Stimulated activated CD4-positive, alpha-beta T cell treated with anti-CD3 and anti-CD28 coated beads, Interleukin-2, amount 100 ng/mL, for 48 hours (primary cell): ENCODE results near the gene CDK14.

Experiments used
- DNase-seq, 2 donors: peaks; one replicate each; pipeline ENCODE4 v3.0.0-alpha.2; 2020

Gene CDK14

DNA sequence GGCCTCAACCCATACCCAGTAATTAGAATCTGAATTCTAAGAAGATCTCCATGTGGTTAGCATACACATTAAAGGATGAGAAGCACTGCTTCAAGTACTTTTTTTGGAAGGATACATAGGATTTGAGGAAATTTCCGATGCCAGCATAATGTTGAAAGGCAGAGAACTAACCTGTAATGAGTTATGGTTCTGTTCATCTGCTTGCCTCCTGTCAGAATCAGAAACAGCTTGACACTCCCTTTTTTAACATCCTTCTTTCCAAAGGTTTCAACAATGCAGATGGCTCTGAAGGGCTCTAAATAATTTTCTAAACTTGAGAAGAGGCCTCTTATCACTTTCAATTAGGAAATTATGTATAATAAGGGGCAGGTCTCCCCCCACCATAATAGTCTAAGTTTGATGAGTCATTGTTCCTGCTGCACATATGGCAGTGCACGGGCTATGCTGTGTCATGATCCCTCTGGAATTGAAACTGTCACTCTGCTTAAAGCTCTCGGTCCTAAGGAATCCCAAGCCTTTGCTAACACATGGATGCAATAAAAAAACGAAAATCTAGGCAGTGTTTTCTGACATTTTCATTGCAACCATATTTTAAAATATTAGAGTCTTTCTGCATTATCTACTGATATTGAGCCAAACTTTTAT is 376.9 kb downstream of the CDK14 start:
- no peak for DNase-seq

DNA sequence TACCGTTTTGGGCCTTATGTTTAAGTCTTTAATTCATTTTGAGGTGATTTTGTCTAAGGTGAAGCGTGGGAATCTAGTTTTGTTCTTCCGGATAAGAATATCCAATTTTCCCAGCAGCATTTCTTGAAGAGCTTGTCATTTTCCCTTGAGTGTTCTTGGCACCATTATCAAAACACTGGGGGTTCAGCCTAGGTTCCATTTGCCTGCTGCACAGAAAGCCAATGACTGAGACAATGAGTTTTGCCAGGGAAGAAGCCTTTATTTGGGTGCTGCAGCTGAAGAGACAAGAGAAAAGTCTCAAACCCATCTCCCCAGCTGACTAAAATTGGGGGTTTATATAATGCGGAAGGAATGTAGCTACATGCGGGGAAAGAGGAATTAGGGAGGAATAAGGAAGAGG is 380.9 kb downstream of the CDK14 start:
- no peak for DNase-seq

DNA sequence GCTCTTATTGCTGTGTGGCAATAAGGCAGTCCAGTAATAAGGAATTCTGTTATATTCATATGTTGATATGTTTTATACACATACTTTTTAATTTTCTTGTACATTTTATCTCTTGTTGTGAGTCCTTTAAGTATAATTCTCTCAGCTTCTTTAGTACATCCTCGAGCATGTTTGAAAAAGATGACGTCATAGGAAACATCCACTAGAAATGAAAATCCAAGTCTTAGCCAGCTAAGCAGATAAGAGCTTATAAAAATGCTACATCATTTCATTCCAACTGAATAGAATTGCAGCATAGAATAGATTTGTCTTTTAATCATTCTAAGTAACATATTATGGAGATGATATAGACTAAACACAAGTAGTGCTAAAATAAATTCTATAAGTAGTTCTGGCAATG is 384.4 kb downstream of the CDK14 start:
- DNase-seq: no peak

DNA sequence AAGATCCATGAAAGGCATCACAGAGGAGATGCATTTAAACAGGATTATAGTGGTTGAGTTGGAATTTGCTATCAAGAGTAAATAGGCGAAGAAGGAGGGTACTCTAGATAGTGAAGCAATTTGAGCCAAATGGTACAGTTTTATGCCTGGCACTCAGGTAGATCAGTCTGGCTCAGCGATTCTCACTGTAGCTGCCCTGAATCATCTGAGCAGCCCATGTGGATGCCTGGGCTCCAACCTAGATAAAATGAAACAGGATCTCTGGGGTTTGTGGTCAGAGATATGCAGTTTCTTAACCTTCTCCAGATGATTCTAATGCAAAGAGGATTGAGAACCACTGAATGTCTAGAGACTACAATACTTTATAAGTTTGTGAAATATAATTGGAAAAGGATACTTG is 386.1 kb downstream of the CDK14 start:
- DNase-seq: no peak

DNA sequence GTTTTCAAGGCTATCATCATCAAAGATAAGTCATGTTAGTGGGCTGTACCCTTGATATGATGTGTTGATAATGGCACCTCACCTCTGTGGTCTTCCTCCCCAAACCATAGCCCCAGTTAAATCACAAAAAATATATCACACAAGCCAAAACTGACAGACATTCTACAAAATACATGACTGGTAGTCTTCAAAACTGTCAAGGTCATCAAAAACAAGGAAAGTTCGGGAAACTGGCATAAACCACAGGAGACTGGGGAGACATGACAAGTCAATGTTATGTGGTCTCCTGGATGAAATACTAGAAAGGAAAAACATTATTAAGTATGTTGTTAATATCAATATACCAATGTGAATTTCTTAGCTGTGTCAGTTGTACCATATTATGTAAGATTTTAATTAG is 388.6 kb downstream of the CDK14 start:
- no peak for DNase-seq

DNA sequence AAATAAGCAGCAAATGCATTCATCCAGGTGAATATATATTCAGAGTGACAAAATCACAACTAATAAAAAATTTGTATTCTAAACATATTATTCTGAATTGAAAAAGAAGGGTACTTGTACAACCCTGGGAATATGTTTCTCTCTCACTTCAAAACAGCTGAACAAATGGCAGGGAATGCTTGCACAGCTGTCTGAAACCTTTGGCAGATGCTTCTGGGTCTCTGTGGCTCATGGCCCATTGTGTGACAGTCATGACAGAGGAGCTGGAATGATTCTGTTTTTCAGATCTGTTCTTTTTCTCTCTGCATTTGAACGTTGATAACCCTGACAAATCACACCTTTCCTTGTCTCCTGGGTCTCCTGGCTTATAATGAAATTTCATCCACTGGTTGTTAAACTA is 392.4 kb downstream of the CDK14 start:
- DNase-seq: no peak

DNA sequence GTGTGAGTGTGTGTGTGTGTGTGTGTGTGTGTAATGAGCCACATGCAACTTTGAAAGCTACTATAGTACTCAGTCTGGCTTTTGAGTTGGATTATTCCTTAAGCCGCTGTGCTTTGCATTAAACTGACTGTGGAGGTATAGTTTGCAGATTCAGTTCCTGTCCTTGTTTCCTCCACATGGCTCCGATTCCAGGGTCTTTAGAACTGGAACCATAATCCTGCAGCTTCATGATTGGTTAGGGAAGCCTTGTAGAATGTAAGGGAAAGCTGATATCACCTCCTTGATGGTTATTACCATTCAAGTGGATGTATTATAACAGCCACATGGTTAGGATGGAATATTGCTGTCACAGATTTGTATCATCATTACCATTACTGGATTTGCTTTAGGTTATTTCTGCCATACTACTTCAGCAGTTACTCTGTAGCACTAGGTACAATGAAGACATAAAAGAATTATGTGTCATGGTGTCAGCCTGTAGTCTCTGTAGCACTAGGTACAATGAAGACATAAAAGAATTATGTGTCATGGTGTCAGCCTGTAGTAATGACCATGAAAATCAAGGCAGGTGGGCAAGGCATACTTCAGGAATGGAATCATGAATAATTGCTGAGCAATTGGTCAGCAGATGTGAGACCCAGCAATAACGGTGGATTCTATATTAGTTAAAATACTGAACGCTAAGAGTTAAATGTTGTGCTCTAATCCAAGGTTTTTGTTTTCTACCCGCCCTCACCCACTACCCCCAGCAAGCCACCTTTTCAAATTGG is 393.1 kb downstream of the CDK14 start:
- DNase-seq: no peak

DNA sequence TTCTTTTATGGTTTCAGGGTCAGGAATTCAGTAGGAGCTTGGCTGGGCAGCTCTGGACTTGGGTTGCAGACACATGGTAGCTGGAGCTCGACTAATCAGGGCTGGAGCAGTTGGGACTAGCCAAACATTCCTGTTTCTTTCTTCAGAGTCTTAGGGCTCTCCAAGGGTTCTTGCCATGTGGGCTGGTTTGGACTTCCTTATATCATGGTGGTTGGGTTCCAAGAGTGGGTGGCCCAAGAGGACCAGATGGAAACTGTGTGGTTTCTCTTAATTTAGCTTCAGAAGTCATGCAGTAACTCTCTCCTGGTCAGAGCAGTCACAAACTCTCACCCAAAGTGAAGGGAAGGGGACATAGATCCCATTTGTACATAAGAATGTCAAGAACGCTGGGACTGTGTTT is 398.0 kb downstream of the CDK14 start:
- no peak for DNase-seq

DNA sequence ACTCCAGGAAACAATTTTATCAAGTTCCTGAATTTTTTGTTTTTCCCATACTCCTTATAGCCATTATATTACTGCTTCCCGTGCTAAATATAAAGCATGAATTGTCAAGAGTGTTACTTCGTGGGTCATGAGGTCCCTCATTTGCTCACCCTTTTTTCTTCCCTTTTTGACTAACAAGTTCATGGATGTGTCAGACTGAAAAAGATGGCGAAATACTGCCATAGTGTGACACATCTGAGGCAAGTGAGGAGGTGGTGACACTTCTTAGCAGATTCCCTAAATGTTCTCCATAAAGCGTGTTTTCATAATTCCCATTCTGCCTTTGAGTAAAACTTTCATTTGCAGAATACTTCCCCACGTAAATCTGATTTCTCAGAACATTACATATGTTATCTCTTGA is 398.5 kb downstream of the CDK14 start:
- no peak for DNase-seq

DNA sequence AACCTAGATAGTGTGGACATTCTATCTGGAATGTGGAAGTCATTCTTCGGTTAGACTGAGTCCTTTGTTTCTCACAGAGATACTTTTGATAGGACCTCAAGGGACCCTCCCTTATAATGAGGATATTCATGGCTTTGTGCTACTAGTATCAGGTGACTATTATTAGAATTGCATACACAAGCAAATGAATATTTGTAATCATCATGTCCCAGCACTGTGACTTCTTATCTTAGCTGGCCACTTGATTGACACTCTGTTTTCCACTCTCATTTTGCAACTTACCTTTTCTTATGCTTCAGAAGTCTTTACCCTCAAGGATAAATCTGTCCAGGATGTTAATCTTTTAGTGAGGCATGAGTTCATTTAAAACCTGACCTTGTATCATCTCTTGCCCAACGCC is 399.9 kb downstream of the CDK14 start:
- no peak for DNase-seq

DNA sequence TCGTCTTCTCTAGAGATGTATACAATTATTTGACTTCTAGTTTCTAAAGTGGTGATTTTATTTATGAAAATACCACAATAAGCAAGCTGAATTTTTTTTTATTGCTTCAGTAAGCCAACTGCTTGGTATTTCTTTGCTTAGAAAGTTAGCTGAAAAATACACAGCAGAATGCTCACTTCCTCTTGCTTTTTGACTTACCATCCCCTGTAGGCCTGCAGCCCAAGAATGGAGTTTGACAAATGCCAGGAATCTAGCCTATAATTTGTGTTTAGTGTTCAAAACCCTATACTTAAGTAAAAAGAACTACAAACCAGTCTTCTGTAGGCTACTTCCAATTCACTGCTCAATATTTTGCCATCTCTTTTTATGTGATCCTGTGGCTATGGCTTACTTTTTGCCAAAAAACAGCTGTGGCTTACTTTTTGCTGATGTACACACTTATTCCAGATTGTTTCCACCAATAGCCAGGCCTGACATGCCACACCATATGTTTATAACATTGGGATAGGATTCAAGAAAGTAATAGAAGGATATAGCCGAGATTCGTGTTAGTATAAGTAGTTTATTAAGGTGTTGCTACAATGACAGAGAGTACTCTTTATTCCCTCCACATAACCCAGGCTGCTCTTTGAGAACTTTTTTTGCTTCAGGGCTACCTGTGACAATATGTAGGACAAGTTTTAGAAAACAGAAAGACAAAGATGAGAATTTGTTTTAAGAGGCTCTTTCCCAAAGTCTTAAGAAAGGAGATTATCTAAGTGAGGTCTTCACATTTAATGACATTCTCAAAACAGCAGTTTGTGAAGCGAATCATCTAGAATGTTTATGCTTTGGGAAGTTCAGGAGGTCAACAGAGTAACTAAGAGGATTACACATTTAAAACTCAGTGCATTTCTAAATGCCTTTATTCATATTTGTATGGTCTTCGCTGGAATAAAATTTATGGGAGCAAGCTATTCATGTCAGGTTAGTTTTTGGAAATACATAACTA is 404.2 kb downstream of the CDK14 start:
- no peak for DNase-seq

DNA sequence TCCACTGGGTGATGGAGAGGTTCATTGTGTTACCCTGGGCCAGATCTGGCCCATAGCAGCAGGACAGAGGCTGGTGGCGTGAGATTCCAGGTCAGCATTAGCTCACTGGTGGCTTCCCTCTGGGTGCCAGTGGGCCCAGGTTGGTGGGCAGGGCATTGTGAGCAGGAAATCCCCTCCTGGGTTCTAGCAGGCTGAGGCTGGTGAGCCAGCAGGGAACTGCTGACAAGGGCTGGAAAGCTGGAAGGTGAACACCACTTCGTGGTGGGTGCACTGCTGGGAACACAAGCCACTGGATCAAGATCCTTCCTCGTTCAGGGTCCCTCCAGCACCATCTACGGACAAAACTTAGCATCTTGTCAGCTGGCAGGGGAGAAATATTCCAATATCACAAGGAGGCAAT is 408.9 kb downstream of the CDK14 start:
- no peak for DNase-seq

DNA sequence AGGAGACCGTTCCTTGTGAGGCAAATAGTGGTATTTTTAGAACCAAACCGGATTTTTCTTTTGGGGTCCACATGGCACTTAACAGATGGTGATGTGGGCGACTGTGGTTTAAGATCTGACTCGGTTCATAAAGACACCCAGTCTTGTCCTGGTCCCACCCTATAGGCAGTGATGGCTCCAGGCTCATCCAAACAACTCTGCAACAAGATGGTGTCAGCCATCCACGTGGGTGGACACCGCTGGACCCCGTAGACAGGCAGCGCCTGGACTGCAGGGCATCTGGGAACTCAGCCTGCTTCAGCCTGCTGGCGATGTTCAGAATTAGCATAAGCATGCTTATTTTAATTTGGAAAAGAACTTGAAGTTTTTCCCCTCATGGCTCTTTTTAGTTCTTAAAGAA is 409.7 kb downstream of the CDK14 start:
- no peak for DNase-seq

DNA sequence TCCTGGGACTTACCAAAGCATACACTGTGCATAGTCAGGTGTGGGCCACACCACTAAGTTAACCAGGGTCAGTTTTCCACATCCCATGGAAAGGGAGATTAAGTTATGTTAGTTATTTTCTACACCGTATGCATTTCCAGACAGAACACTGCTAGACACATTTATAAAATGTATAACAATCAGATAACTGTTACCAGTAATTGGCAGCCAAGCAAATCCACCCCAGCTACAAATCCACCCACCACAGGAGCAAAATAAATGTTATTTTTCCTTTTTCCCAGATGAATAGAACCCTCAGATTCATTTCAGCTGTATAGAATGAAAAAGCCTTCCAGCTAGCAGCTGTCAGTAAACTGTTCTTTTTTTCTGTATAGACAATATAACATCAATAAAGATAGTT is 411.2 kb downstream of the CDK14 start:
- DNase-seq: no peak

DNA sequence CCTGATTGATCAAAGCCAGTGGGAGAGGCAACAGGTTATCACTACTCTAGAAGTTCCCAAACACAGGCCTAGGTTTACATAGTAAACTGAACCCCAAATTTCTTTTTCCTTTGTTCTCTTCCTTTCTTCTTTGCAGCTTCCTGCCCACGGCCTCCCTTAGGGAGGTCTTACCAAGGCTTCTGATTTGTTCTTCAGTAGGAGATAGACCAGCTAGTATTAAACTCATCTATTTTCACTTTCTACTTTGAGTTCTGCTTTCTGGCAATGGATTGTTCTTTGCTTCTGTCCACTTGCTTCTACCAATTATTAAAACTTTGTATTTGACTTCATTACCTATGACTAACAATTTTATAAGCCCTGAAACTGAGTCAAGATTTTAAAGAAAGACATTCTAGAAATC is 417.0 kb downstream of the CDK14 start:
- DNase-seq: no peak

DNA sequence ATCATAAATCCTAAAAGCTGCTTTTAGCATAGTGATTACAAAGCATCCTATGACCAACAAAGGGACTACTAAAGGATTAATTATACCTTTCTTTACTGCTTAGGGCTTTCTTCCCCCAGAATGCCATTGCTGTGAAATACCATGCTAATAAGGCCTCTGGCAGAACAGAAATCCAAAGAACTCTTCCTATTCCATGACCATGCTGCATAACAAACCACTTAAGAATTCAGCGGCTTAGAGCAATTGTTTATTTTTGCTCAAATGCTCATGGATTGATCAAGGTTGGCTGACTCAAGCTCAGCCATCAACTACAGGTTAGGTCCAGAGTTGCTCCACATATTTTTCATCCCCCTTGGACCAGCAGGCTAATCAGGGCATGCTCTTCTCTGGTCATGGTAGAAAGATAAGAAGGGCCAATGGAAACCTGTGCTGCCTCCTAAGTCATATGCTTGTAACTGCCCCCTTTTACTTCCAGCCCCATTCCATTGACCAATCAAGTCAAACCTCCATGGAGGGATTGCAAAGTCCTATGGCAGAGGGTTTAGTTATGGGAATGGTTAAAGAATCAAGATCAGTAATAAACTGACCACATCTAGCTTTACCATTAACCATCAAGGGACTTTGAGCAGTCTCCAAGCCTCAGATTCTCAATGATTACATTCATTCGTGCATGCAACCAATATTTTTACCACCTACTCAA is 423.7 kb downstream of the CDK14 start:
- no peak for DNase-seq

DNA sequence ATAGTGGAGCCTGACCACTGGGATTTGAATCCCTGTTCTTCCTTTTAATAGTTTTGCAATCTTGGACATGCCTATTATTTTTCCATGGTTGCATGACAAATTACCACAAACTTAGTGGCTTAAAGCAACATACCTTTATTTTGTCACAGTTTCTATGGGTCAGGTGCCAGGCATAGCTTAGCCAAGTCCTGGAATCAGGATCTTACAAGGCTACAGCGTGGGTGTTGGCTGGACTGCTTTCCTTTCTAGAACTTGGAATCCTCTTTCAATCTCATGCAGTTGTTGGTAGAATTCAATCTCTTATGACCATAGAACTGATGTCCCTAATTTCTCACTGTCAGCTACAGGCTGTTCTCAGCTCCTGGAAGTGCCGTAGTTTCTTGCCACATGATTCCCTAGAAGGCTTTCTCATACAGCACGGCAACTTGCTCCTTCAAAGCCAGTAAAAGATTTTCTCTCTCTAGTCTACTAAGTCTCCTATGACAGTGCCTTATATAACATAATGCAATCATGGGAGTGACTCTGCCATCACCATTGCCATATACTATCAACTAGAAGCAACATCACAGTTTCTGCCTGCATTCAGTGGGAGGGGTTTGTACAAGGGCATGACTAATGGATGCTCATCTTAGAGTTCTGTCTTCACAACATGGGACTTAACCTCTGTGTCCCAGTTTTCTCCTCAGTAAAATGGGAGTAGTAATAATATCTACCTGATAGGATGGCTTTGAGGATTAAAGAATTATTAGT is 424.7 kb downstream of the CDK14 start:
- DNase-seq: no peak

DNA sequence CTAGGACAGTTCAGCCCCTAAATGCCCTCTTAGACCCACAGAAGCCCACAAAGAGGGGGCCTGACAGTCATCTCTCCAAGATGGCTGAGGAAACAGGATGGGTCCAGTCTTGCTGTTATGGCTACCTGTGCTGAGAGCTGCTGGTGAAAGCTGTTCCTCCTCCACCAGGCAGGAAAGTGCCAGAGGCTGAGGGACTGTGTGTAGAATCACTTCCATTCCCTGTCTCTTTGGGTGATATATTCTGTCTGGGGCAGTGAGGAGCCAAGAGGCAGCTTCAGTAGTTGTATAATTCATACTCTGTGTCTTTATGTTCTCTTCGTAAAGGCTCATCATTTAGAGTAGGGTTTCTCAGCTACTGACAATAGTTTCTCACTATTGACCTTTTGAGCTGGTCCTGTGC is 425.8 kb downstream of the CDK14 start:
- DNase-seq: no peak

DNA sequence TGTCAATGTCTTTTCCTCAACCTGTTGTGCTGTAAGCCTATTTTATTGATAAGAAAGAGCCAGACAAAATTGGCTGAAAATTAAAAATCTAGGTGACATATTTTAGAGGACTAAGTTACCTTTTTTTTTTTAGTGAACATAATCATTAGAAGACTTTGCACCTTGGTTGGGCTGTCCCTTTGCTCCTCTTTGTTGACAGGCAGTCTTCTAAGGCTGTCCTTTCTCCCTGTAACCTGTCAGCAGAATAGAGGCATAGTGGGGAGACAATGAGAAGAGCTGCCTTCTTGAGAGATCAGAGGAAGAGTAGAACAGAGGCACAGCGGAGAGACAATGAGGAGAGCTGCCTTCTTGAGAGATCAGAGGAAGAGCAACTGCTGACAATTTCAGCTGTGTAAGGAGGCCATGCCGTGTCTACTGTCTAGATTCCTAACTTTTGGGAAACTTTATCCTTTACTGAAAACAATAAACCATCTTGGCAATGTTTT is 429.8 kb downstream of the CDK14 start:
- DNase-seq: no peak

DNA sequence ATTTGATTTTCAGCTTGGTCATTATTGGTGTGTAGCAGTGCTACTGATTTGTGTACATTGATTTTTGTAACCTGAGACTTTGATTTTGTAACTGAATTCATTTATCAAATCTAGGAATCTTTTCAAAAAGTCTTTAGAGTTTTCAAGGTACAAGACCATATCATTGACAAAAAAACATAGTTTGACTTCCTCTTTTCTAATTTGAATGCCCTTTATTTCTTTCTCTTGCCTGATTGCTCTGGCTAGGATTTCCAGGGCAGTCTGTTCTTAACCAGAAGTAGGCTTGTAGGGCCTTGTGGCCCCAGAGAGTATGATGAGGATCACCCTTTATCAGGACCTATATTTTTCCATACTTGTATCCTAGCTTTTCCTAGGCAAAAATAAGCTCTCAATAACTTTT is 433.6 kb downstream of the CDK14 start:
- DNase-seq: no peak

DNA sequence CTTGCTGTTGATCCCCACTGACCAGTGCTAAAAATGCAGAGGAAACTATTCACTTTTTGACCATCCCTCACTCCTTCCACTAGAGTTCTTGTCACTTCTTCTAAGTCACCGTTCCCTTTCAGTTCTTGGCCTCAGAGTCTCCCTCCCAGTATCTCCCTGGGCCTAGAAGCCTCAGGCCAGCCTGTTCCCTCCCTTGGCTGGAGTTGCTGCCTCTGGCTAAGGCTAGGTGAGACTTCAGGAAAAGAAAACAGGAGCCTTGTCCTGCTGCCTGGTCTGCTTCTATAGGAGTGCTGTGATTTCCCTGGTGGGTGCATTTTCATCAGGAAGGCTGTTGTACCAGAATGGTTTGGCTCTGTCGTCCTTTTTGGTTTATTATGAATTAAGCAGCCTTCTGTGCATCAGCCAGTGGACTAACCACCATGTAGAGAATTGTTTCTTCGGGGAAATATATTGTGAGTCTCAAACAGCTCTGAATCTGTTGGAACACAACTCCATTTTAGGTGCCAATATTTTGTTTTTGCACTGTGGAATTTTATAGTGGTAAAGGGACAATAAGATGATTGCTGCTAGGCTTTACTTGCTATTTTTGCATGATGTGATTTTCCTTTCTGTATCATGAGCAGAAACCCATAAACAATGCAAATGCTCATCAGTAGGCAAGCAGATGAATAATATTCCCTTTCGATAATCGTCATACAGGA is 434.7 kb downstream of the CDK14 start:
- DNase-seq: no peak
